ENCODE results near the gene HES6.
A peak's percentile ranks its signal among the peaks of the same experiment; 100 is the strongest.

The HES6 gene, protein sequence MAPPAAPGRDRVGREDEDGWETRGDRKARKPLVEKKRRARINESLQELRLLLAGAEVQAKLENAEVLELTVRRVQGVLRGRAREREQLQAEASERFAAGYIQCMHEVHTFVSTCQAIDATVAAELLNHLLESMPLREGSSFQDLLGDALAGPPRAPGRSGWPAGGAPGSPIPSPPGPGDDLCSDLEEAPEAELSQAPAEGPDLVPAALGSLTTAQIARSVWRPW

DNA sequence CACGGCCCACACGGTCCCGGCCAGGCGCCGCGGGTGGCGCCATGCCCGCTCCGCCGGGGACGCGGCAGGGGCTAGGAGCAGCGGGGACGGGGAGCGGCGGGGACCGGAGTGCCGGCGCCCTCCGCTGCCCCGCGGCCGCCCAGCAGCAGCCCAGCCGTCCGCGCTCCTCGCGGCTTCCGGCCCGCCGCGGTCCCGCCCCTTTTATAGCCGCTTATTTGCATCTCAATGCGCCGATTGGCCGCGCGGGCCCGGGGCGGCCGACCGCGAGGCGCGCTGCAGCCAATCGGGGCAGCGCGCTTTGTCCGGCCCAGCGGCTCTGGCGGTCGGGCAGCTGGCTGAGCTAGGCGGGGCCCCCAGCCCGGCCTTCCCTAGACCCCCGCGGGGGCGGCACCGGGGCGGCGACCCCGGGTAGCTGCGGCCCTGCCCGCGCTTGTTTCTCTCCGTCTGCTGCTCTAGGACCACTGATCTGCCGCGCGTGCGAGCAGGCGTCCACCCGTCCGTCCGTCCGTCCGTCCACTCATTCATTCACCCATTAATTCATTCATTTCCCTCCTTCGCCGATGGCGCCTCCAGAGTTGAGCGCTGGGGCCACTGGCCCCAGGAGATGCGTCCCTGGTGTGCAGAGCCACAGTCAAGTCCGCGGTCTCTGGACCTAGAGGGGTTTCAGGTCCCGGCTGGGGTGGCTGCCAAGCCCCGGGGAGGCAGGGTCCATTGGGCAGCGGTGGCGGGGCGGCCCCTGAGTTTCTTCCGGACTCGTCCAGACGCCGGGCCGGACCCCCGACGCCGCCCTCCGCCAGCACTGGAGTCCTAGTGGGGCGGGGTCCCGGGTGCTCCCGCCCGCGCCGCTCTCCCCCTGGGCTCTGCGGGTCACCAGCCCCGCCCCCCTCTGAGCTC is at the start of gene HES6:
Gene HES6, minus strand, starts transcription at position 176 of the 894 bp plus-strand sequence. Its CDS starts 133 bp downstream, at position 43.
- DNase-seq (ENCODE audit: low spot score), result peak; percentile 64

DNA sequence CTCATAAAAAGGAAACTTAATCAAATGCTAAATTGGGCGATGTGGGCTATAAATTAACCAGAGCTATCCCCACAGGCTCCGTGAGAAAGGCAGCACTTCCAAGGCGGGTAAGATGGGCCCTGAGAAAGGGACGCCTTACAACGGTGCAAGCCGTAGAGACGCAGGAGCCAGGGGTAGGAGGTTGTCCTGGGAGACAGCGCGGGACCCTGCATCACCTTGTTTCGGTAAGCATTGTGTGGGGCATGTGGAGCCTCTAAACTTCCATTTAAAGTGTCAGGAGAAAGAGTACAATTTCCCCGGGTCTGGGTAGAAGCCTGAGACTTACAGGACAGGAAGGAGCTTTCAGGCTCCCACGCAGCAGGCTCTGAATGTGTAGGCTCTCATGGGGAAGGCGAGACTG is 49.7 kb upstream of the HES6 start:
- DNase-seq (ENCODE audit: low spot score), result no peak

DNA sequence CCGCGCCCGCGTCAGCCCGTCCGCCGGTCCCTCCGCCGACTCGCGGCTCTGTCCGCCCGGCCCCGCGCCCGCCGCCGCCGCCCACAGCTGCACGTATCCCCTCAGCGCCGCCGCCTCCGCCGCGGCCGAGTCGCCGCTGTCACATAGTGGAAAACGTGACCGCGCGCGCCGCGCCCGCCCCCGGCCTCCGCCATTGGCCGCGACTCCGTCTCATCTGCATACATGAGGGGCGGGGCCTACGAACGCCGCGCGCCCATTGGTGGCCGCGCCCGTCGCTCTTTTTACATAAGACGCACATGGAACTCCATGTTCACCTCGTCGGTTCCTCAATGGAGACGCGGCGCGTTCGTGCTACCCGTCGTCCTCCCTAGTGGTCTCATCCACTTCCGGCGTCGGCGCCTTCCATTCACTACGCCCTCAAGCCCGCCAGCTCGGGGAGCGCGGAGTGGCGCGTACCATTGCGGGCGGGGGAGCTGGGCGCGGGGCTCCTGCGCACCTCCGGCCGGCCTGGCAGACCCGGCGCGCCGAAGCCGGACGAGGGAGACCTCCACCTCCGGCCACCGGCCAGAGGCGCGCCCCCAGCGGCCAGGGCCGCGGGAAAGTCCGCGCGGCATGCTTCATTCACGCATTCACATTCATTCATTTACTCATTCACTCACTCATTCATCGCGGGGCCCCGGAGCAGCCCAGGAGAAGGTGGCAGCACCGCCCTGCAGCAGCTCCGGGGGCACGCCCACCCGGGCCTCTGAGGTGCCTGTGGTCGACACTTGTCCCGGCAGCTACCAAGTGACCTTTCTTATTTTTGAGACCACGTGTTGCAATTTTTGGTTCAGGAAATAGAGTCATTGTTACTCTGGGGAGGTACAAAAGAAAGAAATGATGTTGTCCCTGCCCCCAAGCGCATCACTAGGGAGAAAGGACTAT is 49.1 kb upstream of the HES6 start:
- peak; percentile 92 for DNase-seq (ENCODE audit: low spot score)

DNA sequence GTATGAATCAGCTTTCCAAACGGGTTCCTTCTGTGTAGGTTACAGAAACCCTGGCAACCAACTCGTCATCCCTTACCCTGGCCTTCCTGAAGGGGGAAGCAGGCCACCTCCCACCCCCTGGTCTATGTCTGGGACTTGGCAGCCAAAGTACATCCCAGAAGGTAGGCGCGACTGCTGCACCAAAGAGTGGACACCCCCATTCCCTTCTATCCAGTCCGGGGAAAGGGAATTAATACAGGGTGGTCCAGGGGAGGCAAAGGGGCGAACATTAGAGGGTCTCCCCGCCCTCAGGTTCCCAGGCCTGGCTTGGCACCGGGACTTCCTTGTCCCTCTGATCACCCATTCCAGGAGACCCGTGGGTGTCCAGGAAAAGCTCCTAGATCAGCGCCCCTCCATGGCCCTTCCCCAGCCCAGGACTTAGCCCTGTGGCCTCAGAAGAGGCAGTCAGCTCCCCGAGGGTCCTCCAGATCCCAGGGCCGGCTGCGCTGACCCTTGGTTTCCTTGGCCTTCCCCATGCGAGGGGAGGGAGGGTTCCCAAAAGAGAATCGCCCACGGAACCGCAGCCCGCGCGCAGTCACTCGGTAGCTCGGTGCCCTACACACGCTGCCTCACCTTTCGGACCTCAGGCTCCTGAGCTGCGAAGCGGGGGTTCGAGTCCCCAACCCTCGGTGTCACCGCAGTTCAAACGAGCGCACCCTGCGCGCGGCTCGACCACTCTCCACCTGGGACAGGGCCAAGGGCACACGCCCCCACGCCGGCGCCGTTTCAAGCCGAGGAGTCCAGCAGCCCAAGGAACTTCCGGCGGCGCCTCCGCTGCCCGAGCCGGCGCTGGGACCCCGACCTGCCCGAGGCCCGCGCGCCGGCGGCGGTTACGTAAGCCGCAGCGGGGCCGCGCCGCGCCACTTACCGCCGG is 48.2 kb upstream of the HES6 start, which contains the start of gene PER2:
Gene PER2, minus strand, starts transcription at position 874 of the 913 bp plus-strand sequence. CDS start 10,674 bp downstream, outside the sequence.
- no peak for DNase-seq (ENCODE audit: low spot score)

DNA sequence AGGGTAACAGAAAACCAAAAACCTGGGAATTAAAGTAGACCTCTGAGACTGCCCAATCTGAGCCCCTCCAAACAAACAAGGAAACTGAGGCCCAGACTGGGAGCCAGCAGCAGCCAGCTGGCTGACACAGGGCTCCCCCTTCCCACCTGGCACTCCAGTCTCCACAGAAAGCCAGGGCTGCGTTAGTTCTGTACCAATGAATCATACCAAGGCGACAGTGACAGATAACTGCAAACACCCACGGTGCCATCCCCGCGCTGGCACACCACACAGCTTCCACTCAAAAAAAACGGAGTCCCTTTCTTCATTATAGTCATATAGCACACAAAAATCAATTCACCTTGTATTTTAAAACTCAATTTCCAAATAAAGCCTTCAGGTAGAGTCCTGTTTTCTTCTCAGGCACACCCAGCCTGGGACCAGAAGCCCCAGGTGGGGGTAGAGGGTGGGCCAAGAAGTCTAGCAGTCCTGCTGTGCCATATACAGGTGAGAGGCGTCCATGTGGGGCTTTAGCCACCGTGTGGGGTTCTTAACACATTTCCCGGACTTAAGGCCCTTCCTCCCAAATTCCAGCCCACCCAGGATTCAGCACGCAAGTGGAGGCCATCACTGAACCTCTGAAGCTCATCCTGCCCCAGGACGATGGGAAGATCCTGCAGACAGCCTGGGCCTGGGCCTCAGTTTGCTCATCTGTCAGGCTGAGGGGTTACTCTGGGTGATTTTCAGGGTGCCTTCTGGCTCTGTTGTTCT is 47.3 kb upstream of the HES6 start:
- no peak for DNase-seq (ENCODE audit: low spot score)

DNA sequence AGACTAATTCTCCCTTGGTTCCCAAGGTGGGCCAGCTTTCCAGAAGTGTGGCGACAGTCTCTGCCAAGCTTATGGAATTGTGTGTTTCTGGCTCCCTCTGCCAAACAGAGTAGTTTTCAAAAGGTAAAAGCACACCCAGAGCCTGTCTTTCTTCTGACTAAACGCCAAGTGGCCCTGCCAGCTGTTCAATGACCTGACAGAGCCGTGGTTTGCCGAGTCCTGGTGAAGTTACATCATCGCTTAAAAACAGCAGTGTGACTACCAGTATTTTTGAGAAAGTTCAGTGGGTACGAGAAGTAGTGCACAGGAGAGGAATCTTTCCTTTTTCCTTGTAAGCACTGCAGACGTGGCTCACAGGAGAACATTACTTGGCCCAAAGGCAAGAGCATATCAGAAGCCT is 46.7 kb upstream of the HES6 start:
- DNase-seq (ENCODE audit: low spot score), result no peak

DNA sequence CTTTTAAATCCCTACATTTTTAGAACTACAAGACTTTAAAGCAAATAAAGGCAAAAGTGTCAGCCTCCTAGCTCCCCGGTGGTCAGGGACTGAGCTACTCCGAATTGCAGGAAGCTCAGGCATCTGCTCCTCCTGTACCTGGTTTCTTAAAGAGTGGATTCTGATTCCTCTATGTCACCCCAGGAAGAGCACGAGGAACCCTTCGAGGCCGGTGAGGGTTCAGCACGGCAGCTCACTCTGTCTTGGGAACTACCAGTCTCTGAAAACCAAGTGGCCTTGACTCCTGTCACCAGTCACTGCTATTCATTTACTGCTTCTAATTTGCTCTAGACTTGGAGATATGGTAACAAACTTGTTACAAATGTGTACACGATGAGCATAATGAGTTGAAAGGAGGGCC is 46.3 kb upstream of the HES6 start:
- DNase-seq (ENCODE audit: low spot score), result no peak

DNA sequence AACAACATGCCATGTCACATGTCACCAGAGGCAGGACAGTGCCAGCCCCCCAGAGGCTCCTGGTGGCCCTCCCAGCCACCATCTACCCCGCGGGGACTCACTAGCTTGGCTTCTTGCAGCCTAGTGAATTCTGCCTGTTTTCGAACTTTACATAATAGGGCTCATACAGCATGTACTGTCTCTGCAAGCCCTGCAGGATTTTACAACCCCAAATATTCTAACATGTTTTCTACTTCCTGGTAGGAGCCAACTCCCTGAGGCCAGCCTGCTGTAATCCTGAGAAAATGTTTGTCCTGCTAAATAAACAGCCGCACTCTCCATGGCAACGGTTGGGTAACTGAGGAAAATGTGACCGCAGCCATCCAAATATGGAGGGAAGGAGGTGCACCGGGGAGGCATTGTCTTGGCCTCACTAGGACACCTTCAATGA is 45.8 kb upstream of the HES6 start:
- DNase-seq (ENCODE audit: low spot score), result no peak

DNA sequence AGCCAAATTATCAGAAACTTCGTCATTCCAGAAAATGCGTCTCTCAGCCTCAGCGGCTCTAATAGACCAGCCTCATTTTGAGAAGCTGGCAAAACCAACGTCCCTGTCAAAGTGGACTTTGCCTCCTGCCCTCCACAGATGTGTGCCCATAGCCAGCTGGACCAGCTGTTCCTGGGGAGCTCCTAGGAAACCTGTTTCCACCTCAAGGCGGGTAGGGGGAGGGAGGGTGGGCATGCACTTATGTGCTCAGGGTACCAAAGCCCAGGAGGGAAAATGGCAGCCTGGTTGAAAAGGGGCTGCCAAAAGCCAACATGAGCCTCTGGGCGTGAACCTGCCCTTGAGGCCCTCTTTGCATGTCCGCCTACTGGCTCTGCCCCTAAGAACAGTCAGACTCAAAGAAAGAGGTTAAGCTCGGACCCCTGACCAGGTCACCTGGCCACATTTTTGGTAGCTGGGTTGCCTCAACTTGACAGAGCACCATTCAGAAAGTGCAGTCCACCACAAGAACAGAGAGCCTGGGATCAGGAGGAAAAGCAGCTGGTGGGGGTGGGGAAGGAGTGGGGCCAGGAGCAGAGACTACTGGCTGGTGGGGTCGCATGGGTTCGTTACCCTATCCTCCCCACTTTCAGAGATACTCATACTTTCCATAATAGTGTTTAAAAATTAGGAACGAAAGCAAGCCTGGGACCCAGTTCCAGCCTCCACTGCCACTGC is 45.1 kb upstream of the HES6 start:
- DNase-seq (ENCODE audit: low spot score), result no peak

DNA sequence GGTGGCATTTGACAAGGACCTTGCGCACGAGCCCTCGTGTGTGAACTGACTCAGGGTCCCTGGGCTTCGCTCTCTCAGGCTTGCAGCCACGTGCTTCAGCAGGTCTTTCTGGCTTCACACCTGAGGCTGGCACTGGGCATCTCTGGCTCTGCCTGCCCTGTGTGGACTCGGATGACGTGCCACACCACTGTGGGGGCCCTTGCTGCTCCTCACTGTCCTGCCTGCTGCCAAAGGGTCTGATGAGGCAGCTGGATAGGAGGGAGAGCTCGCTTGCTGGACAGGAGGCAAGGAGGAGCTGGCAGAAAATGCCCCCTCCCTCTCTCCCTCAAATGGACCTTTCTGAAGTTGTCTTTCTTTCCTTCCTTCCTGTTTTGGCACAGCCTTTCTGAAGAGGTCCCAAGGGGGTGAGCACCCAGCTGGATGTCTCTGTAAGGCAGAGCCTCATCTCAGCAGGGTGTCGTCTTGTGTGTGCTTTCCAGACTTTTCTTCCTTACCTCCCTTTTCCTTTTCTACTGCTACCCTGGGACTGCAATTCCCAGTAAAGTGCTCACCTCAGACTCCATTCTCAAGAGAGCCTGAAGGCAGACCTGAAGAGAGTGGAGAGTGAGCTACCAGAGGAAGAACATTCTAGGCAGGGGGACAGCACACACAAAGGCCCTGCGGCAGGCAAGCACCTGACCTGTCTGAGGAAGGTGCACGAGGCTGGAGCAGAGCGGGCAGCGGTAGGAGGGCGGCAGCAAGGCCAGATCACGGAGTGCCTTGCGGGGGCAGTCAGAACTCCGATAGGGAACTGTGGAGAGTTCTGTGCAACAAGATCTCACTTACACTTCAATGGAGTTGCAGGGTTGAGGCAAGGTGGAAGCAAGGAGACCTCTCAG is 43.3 kb upstream of the HES6 start:
- no peak for DNase-seq (ENCODE audit: low spot score)

DNA sequence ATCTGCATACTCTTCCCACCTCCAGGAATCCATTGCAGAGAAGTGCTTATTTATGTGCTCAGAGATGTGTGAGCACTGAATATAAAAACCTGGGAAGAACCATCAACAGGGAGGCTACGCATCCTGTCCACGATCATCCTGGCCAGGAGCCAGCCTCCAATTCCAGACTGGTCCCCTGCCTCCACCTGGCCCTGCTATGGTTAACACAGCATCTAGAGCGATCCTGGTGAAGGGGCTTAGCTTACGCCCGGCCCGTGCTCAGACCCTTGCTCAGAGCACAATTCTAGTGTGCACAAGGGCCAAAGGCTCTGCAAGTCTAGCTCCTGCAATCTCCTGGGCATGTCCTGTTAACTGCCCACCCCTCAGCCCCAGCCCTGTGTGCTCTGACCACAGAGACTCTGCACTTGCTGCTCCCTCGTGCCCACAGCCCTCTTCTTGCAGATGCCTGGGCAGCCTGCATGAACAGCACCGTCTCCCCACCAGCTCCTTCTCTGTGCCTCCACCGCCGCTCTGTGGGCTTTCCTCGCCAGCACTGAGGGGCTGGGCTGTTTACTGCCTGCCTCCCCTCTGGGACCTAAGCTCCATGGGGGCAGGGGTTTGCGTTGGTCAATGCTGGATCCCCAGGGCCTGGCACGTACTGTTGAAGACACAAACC is 42.1 kb upstream of the HES6 start:
- DNase-seq (ENCODE audit: low spot score), result no peak

DNA sequence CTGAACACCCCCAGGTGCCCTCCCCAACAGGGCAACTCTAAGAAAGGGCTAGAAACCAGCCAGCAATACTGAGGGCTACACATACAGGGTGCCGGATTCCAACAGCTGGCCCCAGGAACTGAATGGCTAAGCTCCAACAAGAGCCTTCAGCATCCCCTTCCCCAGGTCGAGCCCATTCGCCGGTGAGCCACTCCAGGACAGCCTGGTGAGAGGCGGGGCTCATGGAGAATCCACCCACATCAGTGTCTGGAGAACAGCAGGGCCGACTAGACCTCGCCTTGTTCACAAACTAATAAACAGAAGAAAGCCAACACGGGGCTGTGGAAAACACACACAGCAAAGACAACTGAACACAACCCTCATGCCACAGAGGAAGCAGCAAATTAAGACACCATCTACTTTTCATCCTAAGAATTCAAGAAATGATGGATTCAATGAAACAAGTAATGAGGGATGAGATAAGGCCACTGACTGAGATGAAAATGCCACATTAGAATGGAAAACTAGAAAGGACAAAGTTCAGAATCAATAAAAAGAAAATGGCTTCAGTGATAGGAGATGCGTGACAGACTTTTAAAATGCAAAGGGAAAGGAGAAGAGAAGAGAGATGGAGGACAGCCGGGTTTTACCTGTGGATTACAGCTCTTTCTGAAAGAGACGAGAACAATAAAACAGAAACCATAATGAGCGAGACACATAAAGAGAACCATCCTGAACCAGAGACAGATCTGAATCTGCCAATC is 40.4 kb upstream of the HES6 start:
- DNase-seq (ENCODE audit: low spot score), result no peak

DNA sequence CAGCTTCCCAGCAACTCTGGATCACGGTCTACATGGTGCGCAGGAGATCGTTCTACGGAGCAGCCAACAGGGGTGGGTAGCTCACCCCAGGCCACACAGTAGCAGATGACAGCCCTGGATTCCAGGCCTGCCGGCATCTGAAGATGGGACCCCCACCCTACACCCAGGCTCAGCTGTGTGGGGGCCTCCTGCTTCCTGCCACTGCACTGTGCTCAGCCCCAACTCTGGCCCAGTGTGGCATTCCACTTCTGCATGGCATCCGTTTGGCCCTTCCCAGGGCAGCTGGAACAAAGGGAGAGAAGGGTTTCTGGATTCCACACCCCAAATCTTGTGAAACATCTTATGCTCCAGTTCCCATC is 39.5 kb upstream of the HES6 start:
- no peak for DNase-seq (ENCODE audit: low spot score)

DNA sequence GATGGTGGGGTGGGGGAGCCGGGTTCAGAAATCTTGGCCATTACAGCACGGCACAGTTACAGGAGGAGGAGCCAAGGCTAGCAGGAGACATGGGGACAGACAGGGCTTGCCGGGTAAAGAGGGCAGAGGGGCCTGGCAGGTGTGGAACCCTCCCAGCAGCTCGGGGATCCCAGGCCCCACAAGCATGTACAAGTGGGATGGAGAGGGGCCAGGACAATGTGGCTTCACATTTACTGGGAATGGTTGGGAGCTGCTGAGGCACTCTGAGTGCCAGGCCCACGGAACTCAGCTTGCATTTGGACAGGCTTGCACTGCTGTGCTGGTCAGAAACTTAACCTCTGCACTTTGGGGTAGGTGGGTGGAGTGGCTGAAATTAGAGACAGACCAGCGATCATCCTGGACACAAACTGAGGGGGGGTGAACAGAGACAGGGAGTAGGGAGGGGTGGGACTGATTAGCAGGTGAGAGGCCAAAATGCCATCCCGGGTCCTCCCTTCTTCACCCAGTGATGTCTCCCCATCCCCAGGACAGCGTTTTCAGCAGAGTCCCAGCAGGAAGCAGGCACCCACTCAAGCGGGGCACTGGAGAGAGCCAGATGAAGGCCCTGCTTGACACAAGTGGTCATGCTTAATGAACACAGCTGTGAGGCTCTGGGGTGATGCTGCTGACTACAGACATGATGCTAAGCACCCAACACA is 38.9 kb upstream of the HES6 start:
- no peak for DNase-seq (ENCODE audit: low spot score)

DNA sequence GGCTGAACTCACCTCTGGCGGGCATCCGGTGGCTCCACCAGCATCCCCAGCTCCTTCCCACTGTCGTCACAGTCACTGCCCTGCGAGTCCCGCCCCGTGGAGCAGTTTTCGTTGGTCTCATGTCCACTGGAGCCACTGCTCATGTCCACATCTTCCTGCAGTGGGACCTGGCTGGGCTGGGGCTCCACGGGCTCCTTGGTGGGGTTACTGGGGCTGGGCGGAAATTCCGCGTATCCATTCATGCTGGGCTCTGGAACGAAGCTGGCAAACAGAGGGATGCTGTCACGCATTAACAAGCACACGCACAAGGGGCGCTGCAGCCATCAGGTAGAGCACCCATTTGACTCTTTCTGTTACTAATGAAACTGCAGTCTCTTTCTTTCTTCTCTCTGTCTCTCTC is 37.9 kb upstream of the HES6 start:
- no peak for DNase-seq (ENCODE audit: low spot score)

DNA sequence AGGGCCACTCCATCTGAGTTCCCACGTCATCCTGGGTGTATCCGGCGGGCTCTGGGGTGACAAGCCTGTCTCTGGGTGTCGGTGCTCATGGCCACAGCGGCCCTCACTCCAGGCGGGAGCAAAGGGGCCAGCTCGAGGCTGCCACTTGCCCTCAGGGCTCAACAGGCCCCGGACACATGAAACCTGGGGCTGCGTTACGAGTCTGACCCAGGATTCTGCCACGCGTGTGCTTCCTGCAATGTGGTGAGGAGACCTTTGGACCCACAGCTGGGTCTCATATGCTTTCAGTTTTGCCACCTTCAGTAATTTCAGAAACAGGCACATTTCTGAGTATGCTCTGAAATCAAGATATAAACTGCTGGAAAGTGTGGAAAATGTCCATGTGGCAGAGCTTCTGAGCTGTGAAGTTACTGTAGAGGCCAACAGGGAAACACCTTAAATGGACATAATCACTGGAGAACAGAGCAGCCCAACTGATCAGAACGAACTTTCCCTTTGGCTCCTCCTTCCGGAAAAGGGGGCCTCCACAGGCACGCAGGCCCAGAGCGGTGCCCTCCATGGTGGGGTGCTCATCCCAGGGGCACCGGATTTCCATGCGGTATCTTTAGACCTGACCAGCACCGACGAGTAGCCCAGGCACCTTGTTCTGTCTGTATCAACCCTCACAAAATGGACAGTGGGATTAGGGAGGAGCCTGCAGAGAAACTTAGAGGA is 34.5 kb upstream of the HES6 start:
- no peak for DNase-seq (ENCODE audit: low spot score)

All from COLO829 (cell line).